OCI-LY3 (cell line): ENCODE data around the gene COMMD10.
"Not testable (repeated sequence)": the region's sequence is repeated elsewhere in the genome, so short reads cannot be mapped to it uniquely, and the experiment has no call there.

Source experiments
- H2AFZ ChIP-seq: fragments of 200-600, 300-600 bp; shearing (Covaris generic); 2 replicates; pipeline ENCODE4 v1.6.0; 2014; ENCODE audit warnings: antibody characterized with exemption, low read depth, low read length
- H3K27ac ChIP-seq: fragments of 200-600, 300-600 bp; sonication (generic); 2 replicates; pipeline ENCODE4 v1.5.1; 2014; ENCODE audit warnings: mild to moderate bottlenecking, low read length, moderate library complexity, mixed read lengths
- H3K27me3 ChIP-seq: fragments of 200-600, 300-600 bp; sonication (generic); 2 replicates; pipeline ENCODE4 v1.6.1; 2014; ENCODE audit warnings: low read depth, low read length, mixed read lengths
- H3K36me3 ChIP-seq: fragments of 200-600, 300-600 bp; sonication (generic); replicated peaks from 2 replicates; pipeline ENCODE3; 2014; ENCODE audit warnings: low read depth, low read length, mixed read lengths
- H3K4me1 ChIP-seq: fragments of 300-600, 200-600 bp; sonication (generic); 2 replicates; pipeline ENCODE4 v1.6.1; 2014; ENCODE audit warnings: low read length, mixed read lengths
- H3K4me2 ChIP-seq: fragments of 200-600, 300-600 bp; sonication (generic); 2 replicates; pipeline ENCODE4 v1.6.1; 2014; ENCODE audit warnings: low read length, mixed read lengths
- H3K4me3 ChIP-seq: fragments of 300-600, 200-600 bp; sonication (generic); 2 replicates; pipeline ENCODE4 v1.5.1; 2014; ENCODE audit warnings: antibody characterized with exemption, mild to moderate bottlenecking, low read length, moderate library complexity
- H3K79me2 ChIP-seq: fragments of 300-600, 200-600 bp; shearing (Covaris generic); 2 replicates; pipeline ENCODE4 v1.6.1; 2014; ENCODE audit warnings: mild to moderate bottlenecking, low read length, mixed read lengths
- H3K9ac ChIP-seq: fragments of 300-600, 200-600 bp; shearing (Covaris generic); 2 replicates; pipeline ENCODE4 v1.6.0; 2014; ENCODE audit warnings: mild to moderate bottlenecking, low read length, moderate library complexity
- H3K9me3 ChIP-seq: fragments of 200-600, 300-600 bp; shearing (Covaris generic); 2 replicates; pipeline ENCODE4 v1.6.1; 2014; ENCODE audit warnings: low read length, mixed read lengths; ENCODE audit not compliant: insufficient read depth
- H4K20me1 ChIP-seq: fragments of 200-600, 300-600 bp; sonication (generic); 2 replicates; pipeline ENCODE4 v1.6.1; 2016; ENCODE audit warnings: low read length, mixed read lengths; ENCODE audit not compliant: insufficient read depth
- EZH2phosphoT487 ChIP-seq: fragments of 200-600 bp; shearing (Covaris generic); IDR thresholded peaks from 2 replicates; pipeline ENCODE4 v1.6.1; 2018; ENCODE audit warnings: antibody characterized with exemption, mixed run types, low read depth
- TF ChIP-seq, protein P1 (sequence below): fragments of 200-600, 300-600 bp; sonication (generic); IDR thresholded peaks from 2 replicates; pipeline ENCODE4 v1.5.1; 2014; ENCODE audit warnings: antibody characterized with exemption, low read length, low read depth

The COMMD10 gene

GRCh38 chr5:116078199-116078598 lies 6.6 kb upstream of the COMMD10 start:
- Histone ChIP-seq H3K36me3 (no peaks in the 10 kb centered on the region), H3K4me2 (no peak overlapping the region), H3K4me3 (no peak overlapping the region), H2AFZ (no peak overlapping the region), H3K9ac (no peak overlapping the region), H3K27ac (no peak overlapping the region), H3K4me1 (peaks cover 26% of the 10 kb centered on the region), H3K79me2 (no peaks in the 10 kb centered on the region), H4K20me1 (no peaks in the 10 kb centered on the region), H3K9me3 (no peaks in the 10 kb centered on the region), H3K27me3 (no peaks in the 10 kb centered on the region)
- no peak for TF ChIP-seq EZH2phosphoT487
- TF ChIP-seq, protein P1, sequence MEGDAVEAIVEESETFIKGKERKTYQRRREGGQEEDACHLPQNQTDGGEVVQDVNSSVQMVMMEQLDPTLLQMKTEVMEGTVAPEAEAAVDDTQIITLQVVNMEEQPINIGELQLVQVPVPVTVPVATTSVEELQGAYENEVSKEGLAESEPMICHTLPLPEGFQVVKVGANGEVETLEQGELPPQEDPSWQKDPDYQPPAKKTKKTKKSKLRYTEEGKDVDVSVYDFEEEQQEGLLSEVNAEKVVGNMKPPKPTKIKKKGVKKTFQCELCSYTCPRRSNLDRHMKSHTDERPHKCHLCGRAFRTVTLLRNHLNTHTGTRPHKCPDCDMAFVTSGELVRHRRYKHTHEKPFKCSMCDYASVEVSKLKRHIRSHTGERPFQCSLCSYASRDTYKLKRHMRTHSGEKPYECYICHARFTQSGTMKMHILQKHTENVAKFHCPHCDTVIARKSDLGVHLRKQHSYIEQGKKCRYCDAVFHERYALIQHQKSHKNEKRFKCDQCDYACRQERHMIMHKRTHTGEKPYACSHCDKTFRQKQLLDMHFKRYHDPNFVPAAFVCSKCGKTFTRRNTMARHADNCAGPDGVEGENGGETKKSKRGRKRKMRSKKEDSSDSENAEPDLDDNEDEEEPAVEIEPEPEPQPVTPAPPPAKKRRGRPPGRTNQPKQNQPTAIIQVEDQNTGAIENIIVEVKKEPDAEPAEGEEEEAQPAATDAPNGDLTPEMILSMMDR: no peak

- no peaks in the 10 kb centered on the region for H4K20me1 ChIP-seq
Measured at GRCh38 chr5:116084287-116084691, 536 bp upstream of the COMMD10 start.

DNA sequence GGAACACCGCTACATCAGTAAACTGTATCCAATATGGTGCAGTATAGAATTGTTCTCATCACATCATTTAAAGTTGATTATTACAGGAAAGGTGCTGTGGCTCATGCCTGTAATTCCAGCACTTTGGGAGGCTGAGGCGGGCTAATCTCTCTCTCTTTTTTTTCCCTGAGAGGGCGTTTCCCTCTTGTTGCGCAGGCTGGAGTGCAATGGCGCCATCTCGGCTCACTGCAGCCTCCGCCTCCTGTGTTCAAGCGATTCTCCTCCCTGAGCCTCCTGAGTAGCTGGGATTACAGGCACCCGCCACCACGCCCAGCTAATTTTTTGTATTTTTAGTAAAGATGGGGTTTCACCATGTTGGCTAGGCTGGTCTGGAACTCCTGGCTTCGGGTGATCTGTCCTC lies 1.5 kb downstream of the COMMD10 start:
- Histone ChIP-seq H3K4me1 (peaks cover 11% of the 10 kb centered on the region), H3K79me2 (peaks cover 42% of the 10 kb centered on the region), H3K36me3 (peaks cover 10% of the 10 kb centered on the region), H3K4me2 (peak overlapping the region; percentile 69)
- not testable (repeated sequence) for H3K27me3 ChIP-seq, H3K9ac ChIP-seq, H3K4me3 ChIP-seq, H3K27ac ChIP-seq, H2AFZ ChIP-seq, H4K20me1 ChIP-seq, H3K9me3 ChIP-seq

More at GRCh38 chr5:116084287-116084691, 536 bp upstream of the COMMD10 start:
- no peak overlapping the region for H3K27ac ChIP-seq
- TF ChIP-seq, protein P1: no peak
- no peak for TF ChIP-seq EZH2phosphoT487
- H3K4me2 ChIP-seq: peak overlapping the region; percentile 69
- peaks cover 31% of the 10 kb centered on the region for H3K79me2 ChIP-seq
- H3K36me3 ChIP-seq: peaks cover 8% of the 10 kb centered on the region
- no peaks in the 10 kb centered on the region for H3K27me3 ChIP-seq
- H2AFZ ChIP-seq: peak overlapping the region; percentile 76; the same call in 1 of the 2 replicates
- H3K9me3 ChIP-seq: no peaks in the 10 kb centered on the region
- H3K4me3 ChIP-seq: peak overlapping the region; percentile 82
- H3K9ac ChIP-seq: peak overlapping the region; percentile 70
- H3K4me1 ChIP-seq: peaks cover 6% of the 10 kb centered on the region

GRCh38 chr5:116088062-116088461 lies 3.2 kb downstream of the COMMD10 start:
- Histone ChIP-seq H3K27ac (no peak overlapping the region), H3K79me2 (peaks cover 42% of the 10 kb centered on the region), H3K9ac (no peak overlapping the region), H4K20me1 (no peaks in the 10 kb centered on the region), H3K4me2 (no peak overlapping the region), H3K36me3 (peaks cover 17% of the 10 kb centered on the region), H2AFZ (no peak overlapping the region), H3K4me3 (no peak overlapping the region), H3K4me1 (peaks cover 11% of the 10 kb centered on the region), H3K27me3 (no peaks in the 10 kb centered on the region), H3K9me3 (no peaks in the 10 kb centered on the region)
- TF ChIP-seq, protein P1: no peak
- no peak for TF ChIP-seq EZH2phosphoT487

DNA sequence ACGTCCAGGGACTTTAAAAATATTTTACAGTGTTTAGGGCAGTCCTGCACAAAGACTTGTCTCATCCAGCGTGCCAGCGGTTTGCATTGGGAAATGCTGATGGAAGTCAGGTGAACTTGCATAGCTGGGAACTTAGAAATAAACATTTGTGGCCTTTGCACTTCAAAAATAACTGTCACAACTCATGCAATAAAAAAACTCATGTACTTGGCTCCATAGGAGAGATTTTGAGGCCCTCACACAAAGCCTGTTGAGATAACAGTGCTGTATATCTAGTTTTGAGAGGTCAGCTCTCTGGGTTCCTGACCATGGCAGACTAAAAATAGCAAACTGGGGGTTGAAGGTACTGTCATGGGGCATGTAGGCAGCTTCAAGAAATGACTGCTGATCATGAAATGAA lies 5.5 kb downstream of the COMMD10 start:
- Histone ChIP-seq H4K20me1 (no peaks in the 10 kb centered on the region), H3K9ac (no peak overlapping the region)
- no peak for TF ChIP-seq EZH2phosphoT487
- TF ChIP-seq, protein P1: no peak

More for the DNA sequence above, 5.5 kb downstream of the COMMD10 start:
- H3K36me3 ChIP-seq: peaks cover 29% of the 10 kb centered on the region
- H3K4me2 ChIP-seq: no peak overlapping the region
- no peaks in the 10 kb centered on the region for H3K27me3 ChIP-seq
- peaks cover 5% of the 10 kb centered on the region for H3K4me1 ChIP-seq
- H2AFZ ChIP-seq: no peak overlapping the region
- no peak overlapping the region for H3K27ac ChIP-seq
- H3K9me3 ChIP-seq: no peaks in the 10 kb centered on the region
- no peak overlapping the region for H3K4me3 ChIP-seq
- peaks cover 35% of the 10 kb centered on the region for H3K79me2 ChIP-seq
